NCI-H2196 treated with DMSO at 0.1 percent for 48 hours (cell line): ENCODE data around the gene OXCT2.
"Not testable (repeated sequence)": the region's sequence is repeated elsewhere in the genome, so short reads cannot be mapped to it uniquely, and the experiment has no call there.

Experiments used
- DNase-seq: peaks from one replicate; lab custom pipeline; 2025; ENCODE audit not compliant: unreplicated experiment; lab: John Stamatoyannopoulos, UW

OXCT2 gene

GRCh38 chr1:39787964-39788363, 16.8 kb upstream of the OXCT2 start:
- DNase-seq: not testable (repeated sequence)

DNA sequence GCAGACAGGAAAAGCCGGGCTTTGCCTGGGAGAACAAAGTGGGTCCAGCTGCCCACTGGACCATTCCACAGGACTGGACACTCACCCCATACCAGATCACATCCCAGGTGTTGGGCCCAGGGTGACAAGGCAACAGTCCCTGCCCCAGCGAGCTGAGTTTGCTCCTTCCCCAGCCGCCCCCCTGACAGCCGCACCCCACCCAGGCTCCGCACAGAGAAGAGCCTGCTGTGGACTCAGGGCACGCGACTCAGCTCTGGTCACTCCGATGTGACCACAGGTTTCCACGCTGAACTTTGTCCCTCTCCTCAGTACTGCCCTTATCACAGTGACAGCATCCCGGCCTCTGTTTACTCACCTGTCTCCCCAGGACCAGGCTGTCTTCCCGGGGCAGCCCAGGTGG, 16.3 kb upstream of the OXCT2 start:
- no peak for DNase-seq

DNA sequence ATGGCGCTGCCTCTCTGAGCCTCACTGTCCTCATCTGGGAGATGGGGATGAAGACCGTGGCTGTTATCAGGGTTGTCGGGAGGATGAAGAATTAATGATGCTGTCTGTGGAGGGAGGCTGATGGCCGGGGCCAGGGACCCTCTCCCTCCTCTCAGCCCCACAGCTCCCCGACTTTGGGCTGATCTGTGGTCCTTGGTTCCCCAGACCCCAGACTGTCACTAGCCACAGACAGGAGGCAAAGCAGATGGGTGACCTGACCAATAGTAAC, 15.9 kb upstream of the OXCT2 start:
- DNase-seq: not testable (repeated sequence)

DNA sequence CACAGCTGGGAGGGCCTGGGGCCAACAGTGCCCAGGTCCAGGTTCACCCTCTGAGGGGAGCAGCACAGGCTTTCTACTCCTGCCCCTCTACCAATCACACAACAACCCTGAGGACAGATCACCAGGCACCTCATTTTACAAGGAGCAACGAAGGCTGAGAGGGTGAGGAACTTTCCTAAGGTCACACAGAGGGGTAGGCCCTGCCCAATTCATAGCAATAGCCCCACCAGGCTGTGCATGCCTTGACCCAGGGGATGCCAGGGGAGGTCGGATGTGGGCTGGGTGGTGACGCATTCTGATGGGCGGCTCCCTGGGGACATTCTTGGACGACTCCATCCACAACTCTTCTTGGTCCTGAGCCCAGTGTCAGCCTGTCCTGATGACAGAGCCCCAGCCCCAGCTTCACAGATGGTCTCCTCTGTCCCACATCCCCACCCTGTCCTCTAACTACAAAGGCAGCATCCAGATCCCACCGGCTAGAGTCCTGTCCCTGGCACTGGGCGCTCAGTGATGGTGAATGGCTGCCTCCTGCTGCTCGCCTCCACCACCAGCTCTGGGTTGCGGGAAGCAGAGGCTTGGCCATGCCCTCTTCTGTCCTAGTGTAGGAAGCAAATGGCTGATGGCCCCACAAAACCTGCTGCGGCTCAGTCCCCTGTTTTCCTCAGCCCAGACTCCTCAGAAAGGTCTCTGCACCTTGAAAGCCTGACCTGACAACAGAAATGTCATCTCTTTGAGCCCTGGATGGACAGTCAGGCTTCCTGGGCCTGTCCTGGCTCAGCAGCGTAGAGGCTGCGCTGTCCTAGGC, 15.4 kb upstream of the OXCT2 start:
- not testable (repeated sequence) for DNase-seq

GRCh38 chr1:39782685-39783084, 11.5 kb upstream of the OXCT2 start:
- DNase-seq: not testable (repeated sequence)

DNA sequence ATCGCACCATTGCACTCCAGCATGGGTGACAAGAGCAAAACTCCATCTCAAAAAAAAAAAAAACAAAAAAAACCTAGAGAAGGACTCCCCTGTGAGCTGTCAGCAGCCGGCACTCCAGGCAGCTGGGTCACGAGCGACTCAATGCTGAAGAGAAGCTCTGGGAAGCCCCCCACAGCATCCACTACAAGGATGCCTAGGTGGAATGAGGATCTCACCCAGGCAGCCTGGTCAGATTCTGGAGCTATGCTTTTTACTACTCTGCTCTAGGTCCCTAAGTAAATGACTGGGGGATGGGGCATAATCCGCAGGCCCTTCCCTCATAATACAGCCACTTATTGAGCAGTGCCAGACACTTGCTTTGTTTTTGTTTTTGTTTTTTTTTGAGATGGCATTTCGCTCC, 11.0 kb upstream of the OXCT2 start:
- DNase-seq: no peak

GRCh38 chr1:39781349-39781715, 10.2 kb upstream of the OXCT2 start:
- DNase-seq: no peak

DNA sequence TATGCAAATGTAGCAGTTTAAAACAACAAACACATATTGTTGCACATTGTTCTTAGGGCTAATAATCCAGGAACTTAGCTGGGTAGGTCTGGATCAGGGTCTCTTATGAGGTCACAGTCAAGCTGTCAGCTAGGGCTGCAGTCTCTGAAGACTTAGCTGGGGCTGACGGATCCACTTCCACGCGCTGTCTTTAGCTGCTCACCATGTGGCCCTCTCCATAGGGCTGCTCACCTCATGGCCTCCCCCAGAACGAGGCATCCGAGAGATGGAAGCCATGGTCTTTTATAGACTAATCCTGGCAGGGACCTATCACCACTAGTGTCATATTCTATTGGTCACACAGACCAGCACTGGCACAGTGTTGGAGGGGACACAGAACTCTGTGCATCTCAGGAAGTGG, 8.7 kb upstream of the OXCT2 start:
- DNase-seq: no peak

- no peak for DNase-seq
These were observed 8.0 kb upstream of the OXCT2 start for GRCh38 chr1:39779137-39779536.

GRCh38 chr1:39778463-39779099, 7.4 kb upstream of the OXCT2 start:
- DNase-seq: not testable (repeated sequence)

DNA sequence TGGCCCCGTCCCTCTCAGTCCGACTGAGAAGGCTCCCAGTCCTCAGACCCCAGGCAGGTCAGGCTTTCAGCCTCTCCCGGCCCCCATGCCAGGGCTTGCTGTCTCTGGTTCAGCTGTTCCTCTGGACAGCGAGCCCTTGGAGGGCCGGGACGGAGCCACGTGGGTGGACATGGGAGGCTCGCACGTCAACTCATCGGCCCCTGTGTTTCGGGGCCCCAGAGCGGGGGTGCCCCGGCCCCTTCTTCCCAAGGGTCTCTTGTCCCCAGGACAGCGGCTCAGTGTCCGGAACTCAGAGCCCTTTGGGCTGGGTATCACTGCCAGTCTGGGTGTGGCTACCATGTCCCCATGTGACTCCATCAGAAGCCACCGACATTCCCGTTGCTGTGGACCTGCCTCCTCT, 6.7 kb upstream of the OXCT2 start:
- DNase-seq: not testable (repeated sequence)

GRCh38 chr1:39777306-39777705, 6.2 kb upstream of the OXCT2 start:
- no peak for DNase-seq

DNA sequence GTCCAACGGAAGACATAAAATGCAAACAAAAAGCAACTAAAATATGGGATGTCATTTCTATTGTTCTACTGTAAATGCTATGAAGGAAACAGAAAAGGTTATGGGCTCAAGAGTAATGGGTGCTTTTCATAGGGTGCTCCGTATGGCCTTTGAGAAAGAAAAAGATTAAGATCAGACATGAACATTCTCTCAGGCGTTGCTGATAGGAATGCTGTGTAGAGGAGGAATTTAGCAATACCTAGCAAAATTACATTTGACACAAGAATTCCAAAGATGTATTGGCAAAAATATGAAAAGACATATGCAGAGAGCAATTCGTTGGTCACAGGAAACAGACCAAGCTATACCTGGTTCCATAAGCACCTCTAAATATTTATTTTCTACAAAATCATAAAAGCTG, 5.7 kb upstream of the OXCT2 start:
- no peak for DNase-seq

DNA sequence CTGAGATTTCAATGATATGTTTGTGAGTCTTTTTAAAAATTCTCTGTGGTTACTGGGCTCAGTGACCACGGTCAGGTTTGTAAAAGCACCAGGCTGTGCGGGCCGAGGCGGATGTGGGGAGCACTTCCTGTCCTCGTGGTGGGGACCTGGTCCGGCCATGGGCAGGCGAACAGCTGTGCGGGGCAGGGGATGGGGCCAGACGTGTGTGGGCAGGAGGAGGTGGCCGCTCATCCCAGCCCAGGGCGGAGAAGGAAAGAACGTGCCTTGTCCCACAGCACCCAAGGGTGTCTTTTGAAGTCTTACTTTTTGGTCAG, 5.2 kb upstream of the OXCT2 start:
- DNase-seq: no peak

DNA sequence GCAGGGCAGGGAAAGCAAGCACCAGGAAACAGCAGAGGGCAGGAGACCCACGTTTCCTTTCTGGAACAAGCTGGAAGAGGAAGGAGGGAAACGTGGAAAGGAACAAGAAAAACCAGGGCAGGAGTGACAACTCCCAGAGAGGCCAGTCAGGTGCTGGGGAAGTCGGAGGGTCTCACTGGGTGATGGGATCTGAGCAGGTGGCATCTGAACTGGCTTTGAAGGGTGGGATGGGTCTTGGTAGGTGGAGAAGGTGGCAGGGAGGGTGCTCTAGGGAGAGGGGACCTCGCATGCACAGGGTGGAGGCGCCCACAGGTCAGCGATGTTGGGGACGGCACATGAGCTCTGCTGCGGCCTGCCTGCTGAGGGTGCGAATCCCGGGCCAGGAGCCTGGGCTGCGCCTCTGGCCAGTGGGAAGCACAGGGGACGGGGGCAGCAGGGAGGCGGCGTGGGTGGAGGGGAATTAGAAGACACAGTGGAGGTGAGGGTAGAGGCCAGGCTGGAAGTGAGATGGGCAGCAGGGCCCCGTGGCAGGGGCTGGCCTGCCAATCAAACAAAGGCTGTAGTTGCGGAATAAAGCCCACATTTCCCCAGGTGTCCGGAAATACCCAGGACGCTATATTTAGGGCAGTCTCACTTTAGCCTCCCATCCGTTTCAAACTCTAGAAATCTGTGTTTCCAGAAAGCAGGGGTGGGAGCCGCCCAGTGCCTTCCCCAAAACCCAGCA, 4.7 kb upstream of the OXCT2 start:
- DNase-seq: not testable (repeated sequence)

- DNase-seq: not testable (repeated sequence)
These were observed 4.0 kb upstream of the OXCT2 start for GRCh38 chr1:39775141-39775540.

DNA sequence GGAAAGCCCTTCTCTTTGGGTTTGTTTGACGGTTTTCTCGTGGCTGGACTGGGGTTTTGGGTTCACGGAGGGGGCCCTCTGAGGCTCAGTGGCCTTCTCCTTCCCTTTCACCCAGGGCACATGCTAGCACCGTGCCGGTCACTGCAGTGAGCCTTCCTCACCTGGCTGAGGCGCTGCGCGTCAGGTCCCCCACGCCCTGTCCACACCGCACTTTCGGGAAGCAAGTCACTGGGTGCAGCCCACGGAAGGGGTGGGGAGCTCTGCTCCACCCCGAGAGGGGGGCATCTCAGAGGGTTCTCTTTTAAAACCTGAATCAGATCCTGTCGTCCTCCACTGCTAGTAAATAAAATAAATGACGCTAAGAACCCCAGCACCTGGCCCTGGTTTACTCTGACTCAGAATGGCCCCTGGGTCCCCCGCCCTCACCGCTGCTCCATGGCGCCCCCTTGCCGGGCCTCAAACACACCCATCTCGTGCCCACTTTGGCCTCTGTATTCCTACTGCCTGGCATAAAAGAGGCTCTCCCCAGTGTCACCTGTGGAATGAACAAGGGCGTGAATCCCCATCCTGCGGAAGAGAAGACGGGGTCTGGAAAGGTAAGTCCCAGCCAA, 2.3 kb upstream of the OXCT2 start:
- DNase-seq: not testable (repeated sequence)

DNA sequence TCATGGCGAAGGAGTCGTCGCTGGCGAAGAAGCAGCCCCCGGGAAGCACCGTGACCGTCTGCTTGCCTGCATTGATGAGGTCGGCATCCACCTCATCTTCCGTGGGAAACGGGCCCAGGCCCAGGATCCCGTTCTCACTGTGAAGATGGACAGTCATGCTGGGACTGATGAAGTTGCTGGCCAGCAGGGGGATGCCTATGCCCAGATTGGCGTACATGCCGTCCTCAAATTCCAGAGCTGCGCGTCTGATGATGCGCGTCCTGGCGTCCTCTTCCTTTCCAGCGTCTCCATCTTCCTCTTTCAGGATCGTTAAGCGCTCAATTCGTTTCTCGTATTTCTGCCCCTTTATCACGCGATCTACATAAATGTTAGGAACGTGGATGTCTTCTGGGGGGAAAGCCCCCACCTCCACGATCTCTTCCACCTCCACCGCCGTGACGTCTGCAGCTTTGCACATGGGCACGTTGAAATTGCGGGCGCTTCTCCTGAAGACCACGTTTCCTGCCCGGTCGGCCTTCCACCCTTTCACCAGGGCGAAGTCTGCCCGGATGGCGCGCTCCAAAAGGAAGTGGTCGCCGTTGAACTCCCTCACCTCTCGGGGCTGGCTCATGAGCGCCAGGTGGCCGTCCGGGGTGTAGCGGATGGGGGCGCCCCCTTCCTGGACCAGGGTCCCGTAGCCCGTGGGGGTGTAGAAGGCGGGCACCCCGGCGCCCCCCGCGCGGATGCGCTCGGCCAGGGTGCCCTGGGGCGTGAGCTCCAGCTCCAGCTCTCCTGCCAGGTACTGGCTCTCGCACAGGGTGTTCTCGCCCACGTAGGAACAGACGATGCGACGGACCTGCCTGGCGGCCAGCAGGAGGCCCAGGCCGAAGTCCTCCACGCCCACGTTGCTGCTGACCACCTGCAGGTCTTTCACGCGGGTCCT, 787 bp downstream of the OXCT2 start:
- DNase-seq: not testable (repeated sequence)

DNA sequence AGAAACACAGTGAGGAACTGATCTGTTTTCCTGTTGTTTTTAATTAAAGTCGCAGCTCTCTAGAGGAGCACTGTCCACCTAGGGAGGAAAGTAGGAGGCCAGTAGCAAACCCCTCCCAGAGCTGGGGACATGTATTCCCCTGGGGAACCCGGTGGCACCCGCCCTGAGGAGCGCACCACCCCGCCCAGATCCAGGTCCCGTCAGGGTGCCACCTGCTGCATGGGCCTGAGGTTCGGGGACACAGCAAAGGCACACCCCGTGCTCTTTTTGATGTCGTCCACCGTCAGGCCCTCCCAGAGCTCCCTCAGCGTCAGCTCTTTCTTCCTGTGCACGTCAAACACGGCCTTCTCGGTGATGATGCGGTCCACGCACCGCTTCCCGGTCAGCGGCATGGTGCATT, 1.6 kb downstream of the OXCT2 start:
- not testable (repeated sequence) for DNase-seq

DNA sequence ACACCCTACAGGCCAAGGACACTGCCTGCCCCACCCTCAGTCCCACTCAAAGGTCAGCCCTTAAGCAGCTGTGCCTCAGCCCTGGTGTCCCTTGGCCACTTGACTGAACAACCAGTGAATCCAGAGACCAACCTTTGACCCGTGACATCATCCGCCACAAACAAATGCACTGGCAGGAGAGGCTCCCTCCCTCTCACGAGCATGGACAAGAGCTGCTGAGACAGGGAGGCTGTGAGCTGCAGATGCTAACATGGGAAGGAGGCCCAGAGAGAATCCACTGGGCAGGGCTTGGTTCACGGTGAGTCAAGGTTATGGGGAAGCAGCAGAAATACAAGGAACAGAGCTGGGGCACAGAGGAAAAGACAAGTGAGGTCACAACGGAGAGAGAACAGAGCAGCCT, 4.7 kb downstream of the OXCT2 start:
- DNase-seq: not testable (repeated sequence)

- not testable (repeated sequence) for DNase-seq
These were observed 6.6 kb downstream of the OXCT2 start for GRCh38 chr1:39764512-39764911.
